Activated naive CD8-positive, alpha-beta T cell (primary cell): ENCODE results near the gene HMBS.
"Not testable (repeated sequence)": the region's sequence is repeated elsewhere in the genome, so short reads cannot be mapped to it uniquely, and the experiment has no call there.

Experiments used
- H3K27ac Mint-ChIP-seq: one replicate; pipeline ENCODE4 v1.8.0; 2021; ENCODE audit warnings: mixed read lengths
- H3K27me3 Mint-ChIP-seq: one replicate; pipeline ENCODE4 v1.8.0; 2021; ENCODE audit warnings: mixed read lengths
- H3K36me3 Mint-ChIP-seq: one replicate; pipeline ENCODE4 v1.8.0; 2021; ENCODE audit warnings: mixed read lengths
- H3K4me1 Mint-ChIP-seq: one replicate; pipeline ENCODE4 v1.8.0; 2021; ENCODE audit warnings: low read depth, mixed read lengths
- H3K4me3 Mint-ChIP-seq: one replicate; pipeline ENCODE4 v1.8.0; 2021; ENCODE audit warnings: mild to moderate bottlenecking, mixed read lengths
- H3K9me3 Mint-ChIP-seq: one replicate; pipeline ENCODE4 v1.8.0; 2021; ENCODE audit warnings: low read depth, mixed read lengths

Gene HMBS

GRCh38 chr11:119056421-119056999, 28.2 kb upstream of the HMBS start:
- peaks cover 13% of the 10 kb centered on the region for H3K36me3 Mint-ChIP-seq
- peak overlapping the region; percentile 96 for H3K4me3 Mint-ChIP-seq
- peaks cover 33% of the 10 kb centered on the region for H3K4me1 Mint-ChIP-seq
- H3K9me3 Mint-ChIP-seq: no peaks in the 10 kb centered on the region
- peak overlapping the region; percentile 96 for H3K27ac Mint-ChIP-seq
- no peaks in the 10 kb centered on the region for H3K27me3 Mint-ChIP-seq

DNA sequence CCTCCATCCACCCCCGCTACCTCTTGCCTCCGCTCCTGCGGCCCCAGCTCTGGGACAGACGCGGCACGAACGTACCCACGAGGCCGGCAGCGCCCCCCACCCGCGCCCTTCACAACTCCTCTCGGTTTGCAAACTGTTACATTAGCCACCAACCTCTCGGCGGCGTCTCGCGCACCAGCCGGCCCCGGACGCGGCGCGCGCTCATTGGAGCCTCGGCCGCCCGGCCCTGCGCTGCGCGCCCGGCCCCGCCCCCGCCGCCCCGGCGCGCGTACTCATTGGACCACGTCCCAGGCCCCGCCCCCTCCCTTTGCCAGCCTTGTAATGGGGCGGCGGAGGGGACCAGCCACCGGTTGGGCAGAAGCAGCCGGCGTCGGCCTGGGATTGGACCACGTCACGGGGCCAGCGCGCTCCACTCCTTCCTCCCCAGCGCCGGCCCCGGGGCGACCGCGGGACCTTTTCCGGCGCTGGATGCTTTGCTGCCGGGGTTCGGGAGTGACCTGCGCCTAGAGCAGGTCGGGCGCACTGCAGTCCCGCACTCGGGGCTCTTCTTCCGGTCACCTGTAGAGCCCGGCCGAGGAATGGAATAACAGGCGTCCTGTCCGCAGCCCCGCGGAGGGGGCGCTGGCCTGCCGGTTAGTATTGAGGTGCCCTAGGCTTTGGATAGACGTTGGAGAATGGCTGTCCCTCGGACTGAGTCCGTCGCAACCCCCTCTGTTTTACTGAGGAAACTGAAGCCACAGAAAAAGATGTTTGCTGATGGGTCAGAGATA, 27.5 kb upstream of the HMBS start, which contains the start of gene HYOU1:
Gene HYOU1 (minus strand): TSS at position 206 of the 770 bp plus-strand sequence. CDS start 1,045 bp downstream, outside the sequence.
- H3K9me3 Mint-ChIP-seq: no peaks in the 10 kb centered on the region
- H3K27ac Mint-ChIP-seq: peak within 1 kb of the TSS; percentile 96
- peaks cover 29% of the 10 kb centered on the region for H3K4me1 Mint-ChIP-seq
- H3K27me3 Mint-ChIP-seq: no peaks in the 10 kb centered on the region
- H3K4me3 Mint-ChIP-seq: peak within 1 kb of the TSS; percentile 96
- peaks cover 11% of the 10 kb centered on the region for H3K36me3 Mint-ChIP-seq

- H3K9me3 Mint-ChIP-seq: not testable (repeated sequence)
These were observed 25.6 kb upstream of the HMBS start for GRCh38 chr11:119059128-119059527.

GRCh38 chr11:119061256-119061655, 23.4 kb upstream of the HMBS start:
- no peak overlapping the region for H3K27ac Mint-ChIP-seq
- peaks cover 27% of the 10 kb centered on the region for H3K4me1 Mint-ChIP-seq
- no peak overlapping the region for H3K4me3 Mint-ChIP-seq
- no peaks in the 10 kb centered on the region for H3K36me3 Mint-ChIP-seq
- H3K9me3 Mint-ChIP-seq: no peaks in the 10 kb centered on the region
- no peaks in the 10 kb centered on the region for H3K27me3 Mint-ChIP-seq

More at GRCh38 chr11:119059128-119059527, 25.6 kb upstream of the HMBS start:
- not testable (repeated sequence) for H3K36me3 Mint-ChIP-seq, H3K27ac Mint-ChIP-seq, H3K4me3 Mint-ChIP-seq, H3K27me3 Mint-ChIP-seq
- peaks cover 29% of the 10 kb centered on the region for H3K4me1 Mint-ChIP-seq

DNA sequence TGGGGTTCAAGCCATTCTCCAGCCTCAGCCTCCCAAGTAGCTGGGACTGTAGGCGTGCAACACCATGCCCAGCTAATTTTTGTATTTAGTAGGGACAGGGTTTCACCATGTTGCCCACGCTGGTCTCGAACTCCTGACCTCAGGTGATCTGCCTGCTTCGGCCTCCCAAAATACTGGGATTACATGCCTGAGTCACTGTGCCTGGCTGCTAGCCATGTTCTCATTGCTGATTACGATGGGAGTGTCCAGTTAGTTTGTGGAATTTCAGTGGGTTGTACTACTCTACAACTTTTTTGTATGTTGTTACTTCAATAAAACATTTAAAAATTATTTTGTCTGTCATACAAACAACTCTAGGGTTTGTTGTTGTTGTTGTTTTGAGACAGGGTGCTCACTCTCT, 21.9 kb upstream of the HMBS start:
- Mint-ChIP-seq H3K36me3 (no peaks in the 10 kb centered on the region), H3K27me3 (no peaks in the 10 kb centered on the region), H3K27ac (no peak overlapping the region), H3K4me1 (peaks cover 32% of the 10 kb centered on the region), H3K4me3 (no peak overlapping the region), H3K9me3 (no peaks in the 10 kb centered on the region)

- H3K4me1 Mint-ChIP-seq: peaks cover 41% of the 10 kb centered on the region
- H3K27ac Mint-ChIP-seq: peak overlapping the region; percentile 73
- H3K9me3 Mint-ChIP-seq: no peaks in the 10 kb centered on the region
- no peaks in the 10 kb centered on the region for H3K36me3 Mint-ChIP-seq
- no peaks in the 10 kb centered on the region for H3K27me3 Mint-ChIP-seq
- peak overlapping the region; percentile 95 for H3K4me3 Mint-ChIP-seq
These were observed 19.3 kb upstream of the HMBS start for GRCh38 chr11:119065369-119065768.

GRCh38 chr11:119067371-119068222, 17.1 kb upstream of the HMBS start, which contains the start of gene VPS11:
Gene VPS11 (plus strand): TSS chr11:119067818. CDS start chr11:119067824, 6 bp downstream.
- H3K4me1 Mint-ChIP-seq: peaks cover 42% of the 10 kb centered on the region
- no peaks in the 10 kb centered on the region for H3K9me3 Mint-ChIP-seq
- peak within 1 kb of the TSS; percentile 98 for H3K27ac Mint-ChIP-seq
- H3K36me3 Mint-ChIP-seq: no peaks in the 10 kb centered on the region
- peak within 1 kb of the TSS; percentile 95 for H3K4me3 Mint-ChIP-seq
- no peaks in the 10 kb centered on the region for H3K27me3 Mint-ChIP-seq

DNA sequence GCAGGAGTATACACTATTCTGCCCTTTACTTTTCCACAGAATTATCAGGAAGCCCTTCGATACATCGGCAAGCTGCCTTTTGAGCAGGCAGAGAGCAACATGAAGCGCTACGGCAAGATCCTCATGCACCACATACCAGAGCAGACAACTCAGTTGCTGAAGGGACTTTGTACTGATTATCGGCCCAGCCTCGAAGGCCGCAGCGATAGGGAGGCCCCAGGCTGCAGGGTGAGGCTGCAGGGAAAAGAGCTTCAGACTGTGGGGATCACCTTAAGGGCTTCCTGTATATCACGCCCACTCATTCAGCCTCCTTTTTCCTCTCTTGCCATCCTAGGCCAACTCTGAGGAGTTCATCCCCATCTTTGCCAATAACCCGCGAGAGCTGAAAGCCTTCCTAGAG, 6.8 kb upstream of the HMBS start:
- H3K27ac Mint-ChIP-seq: no peak overlapping the region
- H3K36me3 Mint-ChIP-seq: no peaks in the 10 kb centered on the region

DNA sequence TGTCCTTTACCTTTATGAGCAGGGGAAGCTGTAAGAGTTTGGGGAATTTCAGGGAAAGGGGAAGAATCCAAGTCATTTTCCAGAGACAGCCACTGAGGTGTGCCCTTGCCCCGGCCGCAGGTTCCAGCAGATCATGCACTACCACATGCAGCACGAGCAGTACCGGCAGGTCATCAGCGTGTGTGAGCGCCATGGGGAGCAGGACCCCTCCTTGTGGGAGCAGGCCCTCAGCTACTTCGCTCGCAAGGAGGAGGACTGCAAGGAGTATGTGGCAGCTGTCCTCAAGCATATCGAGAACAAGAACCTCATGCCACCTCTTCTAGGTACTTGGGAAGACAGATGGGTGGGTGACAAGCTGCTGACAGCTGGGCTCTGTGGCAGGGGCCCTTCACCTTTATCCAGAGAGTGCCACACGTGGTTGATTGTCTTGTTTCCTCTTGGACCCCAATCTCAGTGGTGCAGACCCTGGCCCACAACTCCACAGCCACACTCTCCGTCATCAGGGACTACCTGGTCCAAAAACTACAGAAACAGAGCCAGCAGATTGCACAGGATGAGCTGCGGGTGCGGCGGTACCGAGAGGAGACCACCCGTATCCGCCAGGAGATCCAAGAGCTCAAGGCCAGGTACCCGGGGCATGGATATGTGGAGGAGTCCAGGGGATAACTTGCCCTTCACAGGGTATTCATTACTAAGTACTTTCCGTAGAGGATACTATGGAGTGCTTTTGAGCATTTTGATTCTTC, 5.8 kb upstream of the HMBS start:
- Mint-ChIP-seq H3K4me3 (no peak overlapping the region), H3K9me3 (no peaks in the 10 kb centered on the region), H3K27ac (no peak overlapping the region), H3K27me3 (no peaks in the 10 kb centered on the region), H3K4me1 (no peaks in the 10 kb centered on the region), H3K36me3 (no peaks in the 10 kb centered on the region)

More for the DNA sequence above, 6.8 kb upstream of the HMBS start:
- H3K27me3 Mint-ChIP-seq: no peaks in the 10 kb centered on the region
- H3K9me3 Mint-ChIP-seq: no peaks in the 10 kb centered on the region
- no peak overlapping the region for H3K4me3 Mint-ChIP-seq
- peaks cover 1% of the 10 kb centered on the region for H3K4me1 Mint-ChIP-seq

DNA sequence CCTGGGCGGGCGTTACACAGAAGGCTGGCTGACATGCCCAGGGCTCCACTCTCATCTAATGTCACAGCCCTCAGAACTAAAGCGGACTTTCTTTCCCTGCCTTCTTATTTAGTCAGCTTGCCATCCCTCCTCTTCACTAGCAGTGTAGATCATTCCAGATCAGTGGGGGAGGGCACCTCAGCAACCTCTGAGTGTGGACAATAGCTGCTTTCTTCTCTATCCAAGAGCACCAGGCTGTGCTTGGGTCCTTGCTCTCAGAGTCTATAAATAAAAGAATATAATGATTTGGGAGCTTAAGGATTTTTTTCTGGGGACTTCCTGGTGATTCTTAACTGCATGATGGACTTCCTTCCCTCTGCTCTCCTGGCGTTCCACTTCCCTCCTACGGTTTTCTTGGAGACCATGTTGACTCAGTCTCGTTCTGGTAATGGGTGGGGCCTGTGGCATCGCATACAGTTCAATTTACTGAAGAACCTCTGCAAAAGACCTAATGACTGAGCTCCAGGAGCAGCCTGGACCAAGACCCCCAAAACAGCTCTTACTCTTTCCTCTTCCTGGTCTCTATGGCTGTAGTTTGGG, 2.9 kb upstream of the HMBS start:
- Mint-ChIP-seq H3K36me3 (no peaks in the 10 kb centered on the region), H3K4me1 (peaks cover 13% of the 10 kb centered on the region), H3K9me3 (no peaks in the 10 kb centered on the region), H3K27me3 (no peaks in the 10 kb centered on the region), H3K4me3 (no peak overlapping the region), H3K27ac (peak overlapping the region; percentile 31)

DNA sequence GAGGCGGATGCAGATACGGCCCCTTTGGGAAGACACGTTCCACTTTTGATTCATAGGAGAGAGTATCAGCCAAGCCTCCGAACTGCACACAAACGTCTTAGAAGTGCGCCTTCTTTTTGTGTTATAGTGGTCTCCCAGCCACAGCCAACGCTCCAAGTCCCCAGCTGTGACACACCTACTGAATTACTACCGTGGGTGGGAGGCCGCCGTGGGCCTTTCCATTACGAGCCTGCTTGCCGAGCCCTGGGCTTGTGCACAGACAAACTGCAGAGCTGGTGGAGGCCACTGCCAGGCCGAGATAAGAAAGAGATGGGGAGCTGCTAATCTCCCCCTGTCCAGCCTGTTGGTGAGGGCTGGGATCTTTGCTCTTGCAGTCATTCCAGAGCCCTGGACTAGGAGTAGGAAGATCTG, 761 bp downstream of the HMBS start:
- peaks cover 3% of the 10 kb centered on the region for H3K36me3 Mint-ChIP-seq
- peaks cover 19% of the 10 kb centered on the region for H3K4me1 Mint-ChIP-seq
- H3K9me3 Mint-ChIP-seq: no peaks in the 10 kb centered on the region
- H3K27me3 Mint-ChIP-seq: no peaks in the 10 kb centered on the region
- H3K4me3 Mint-ChIP-seq: peak overlapping the region; percentile 97
- peak overlapping the region; percentile 94 for H3K27ac Mint-ChIP-seq

- H3K4me1 Mint-ChIP-seq: peaks cover 19% of the 10 kb centered on the region
- no peak overlapping the region for H3K27ac Mint-ChIP-seq
- peak overlapping the region; percentile 56 for H3K4me3 Mint-ChIP-seq
These were observed 2.4 kb downstream of the HMBS start for GRCh38 chr11:119087123-119087522.

DNA sequence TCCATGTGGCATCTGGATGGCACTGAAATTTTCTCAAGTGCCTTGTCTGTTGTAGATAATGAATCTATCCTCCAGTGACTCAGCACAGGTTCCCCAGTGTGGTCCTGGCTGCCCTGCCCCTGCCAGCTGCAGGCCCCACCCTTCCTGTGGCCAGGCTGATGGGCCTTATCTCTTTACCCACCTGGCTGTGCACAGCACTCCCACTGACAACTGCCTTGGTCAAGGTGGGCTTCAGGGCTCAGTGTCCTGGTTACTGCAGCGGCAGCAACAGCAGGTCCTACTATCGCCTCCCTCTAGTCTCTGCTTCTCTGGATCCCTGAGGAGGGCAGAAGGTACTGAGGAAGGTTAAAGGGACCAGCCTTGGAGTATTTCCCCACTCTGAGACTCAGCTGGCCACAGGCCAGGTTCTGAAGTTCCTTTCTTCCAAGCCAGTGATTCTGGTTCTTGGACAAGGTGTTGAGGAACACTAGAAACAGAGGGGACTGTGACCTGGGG, 3.1 kb downstream of the HMBS start:
- Mint-ChIP-seq H3K36me3 (peaks cover 3% of the 10 kb centered on the region), H3K27me3 (no peaks in the 10 kb centered on the region), H3K4me1 (peaks cover 24% of the 10 kb centered on the region), H3K27ac (no peak overlapping the region), H3K4me3 (no peak overlapping the region), H3K9me3 (no peaks in the 10 kb centered on the region)

More at GRCh38 chr11:119087123-119087522, 2.4 kb downstream of the HMBS start:
- no peaks in the 10 kb centered on the region for H3K9me3 Mint-ChIP-seq
- H3K27me3 Mint-ChIP-seq: no peaks in the 10 kb centered on the region
- H3K36me3 Mint-ChIP-seq: peaks cover 3% of the 10 kb centered on the region

GRCh38 chr11:119088406-119088805, 3.7 kb downstream of the HMBS start:
- no peaks in the 10 kb centered on the region for H3K9me3 Mint-ChIP-seq
- H3K36me3 Mint-ChIP-seq: peaks cover 3% of the 10 kb centered on the region
- no peak overlapping the region for H3K27ac Mint-ChIP-seq
- H3K4me3 Mint-ChIP-seq: no peak overlapping the region
- peaks cover 27% of the 10 kb centered on the region for H3K4me1 Mint-ChIP-seq
- no peaks in the 10 kb centered on the region for H3K27me3 Mint-ChIP-seq
